ENCODE measurements around the gene CAAP1. TPM values are rescaled to one million over a fixed set of nuclear protein-coding genes. Genes with fewer than 3 reads are reported as not detected.

The CAAP1 gene
- polyA plus RNA-seq, 1 donor (not counting 4 experiments of a cell fraction or from before 2014, with no cell fraction given), result 14.4 TPM

GRCh38 chr9:26814799-26815198 is 77.8 kb downstream of the CAAP1 start:
- no peak overlapping the region for H3K9ac ChIP-seq (ENCODE audit: control insufficient read depth, extremely low read depth, insufficient read depth, low read length)
- no peak for DNase-seq (ENCODE audit: low read depth, low spot score)
- H3K9me1 ChIP-seq (ENCODE audit: control insufficient read depth, extremely low read depth, insufficient read depth, low read length), result no peaks in the 10 kb centered on the region
- dilution Hi-C loops (cut with MboI; ENCODE audit: extremely low pct_ligation_motif_present, low sequenced_read_pairs), result no loop called here
- peak; percentile 26 for FAIRE-seq
- no peaks in the 10 kb centered on the region for H3K9me3 ChIP-seq (ENCODE audit: control insufficient read depth, low read depth, low read length)
- no peaks in the 10 kb centered on the region for H4K20me1 ChIP-seq (ENCODE audit: control insufficient read depth, extremely low read depth, insufficient read depth, low read length)
- no peak overlapping the region for H3K4me2 ChIP-seq (ENCODE audit: control insufficient read depth, extremely low read depth, insufficient read depth, low read depth, low read length)
- no peak overlapping the region for H2AFZ ChIP-seq (ENCODE audit: control insufficient read depth, low read length)
- no peaks in the 10 kb centered on the region for H3K27me3 ChIP-seq (ENCODE audit: control insufficient read depth, extremely low read depth, insufficient read depth, low read length)
- no peaks in the 10 kb centered on the region for H3K36me3 ChIP-seq (ENCODE audit: control insufficient read depth in 2 of 2, extremely low read depth in 1 of 2, insufficient read depth in 2 of 2, low read length in 2 of 2)
- H3K4me3 ChIP-seq (ENCODE audit: control insufficient read depth in 2 of 3, extremely low read depth in 1 of 3, insufficient read depth in 2 of 3, low read depth in 1 of 3, low read length in 3 of 3), result no peak overlapping the region
- H3K27ac ChIP-seq (ENCODE audit: control insufficient read depth, insufficient read depth, low read length), result no peak overlapping the region
- peaks cover 3% of the 10 kb centered on the region for H3K4me1 ChIP-seq (ENCODE audit: control insufficient read depth, extremely low read depth, insufficient read depth, low read length)
- no peaks in the 10 kb centered on the region for H3K79me2 ChIP-seq (ENCODE audit: control insufficient read depth, insufficient read depth, low read length)
- TF ChIP-seq CTCF (optimal IDR thresholded peaks at IDR 0.05 in 1 of 3, IDR thresholded peaks at IDR 0.05 in 1 of 3, conservative IDR thresholded peaks at IDR 0.05 in 1 of 3; ENCODE audit: extremely low read depth in 1 of 3, insufficient read depth in 2 of 3, low read length in 3 of 3) (no peak), EZH2 (IDR thresholded peaks at IDR 0.05; ENCODE audit: low read length) (no peak)

- no peaks in the 10 kb centered on the region for H3K36me3 ChIP-seq (ENCODE audit: control insufficient read depth in 2 of 2, extremely low read depth in 1 of 2, insufficient read depth in 2 of 2, low read length in 2 of 2)
These were observed 79.4 kb downstream of the CAAP1 start for GRCh38 chr9:26813247-26813646.

More at GRCh38 chr9:26813247-26813646, 79.4 kb downstream of the CAAP1 start:
- Histone ChIP-seq H2AFZ (ENCODE audit: control insufficient read depth, low read length) (no peak overlapping the region), H3K9ac (ENCODE audit: control insufficient read depth, extremely low read depth, insufficient read depth, low read length) (no peak overlapping the region), H3K4me1 (ENCODE audit: control insufficient read depth, extremely low read depth, insufficient read depth, low read length) (peaks cover 6% of the 10 kb centered on the region), H4K20me1 (ENCODE audit: control insufficient read depth, extremely low read depth, insufficient read depth, low read length) (no peaks in the 10 kb centered on the region), H3K4me2 (ENCODE audit: control insufficient read depth, extremely low read depth, insufficient read depth, low read depth, low read length) (no peak overlapping the region), H3K79me2 (ENCODE audit: control insufficient read depth, insufficient read depth, low read length) (no peaks in the 10 kb centered on the region), H3K9me1 (ENCODE audit: control insufficient read depth, extremely low read depth, insufficient read depth, low read length) (no peaks in the 10 kb centered on the region), H3K27me3 (ENCODE audit: control insufficient read depth, extremely low read depth, insufficient read depth, low read length) (no peaks in the 10 kb centered on the region), H3K4me3 (ENCODE audit: control insufficient read depth in 2 of 3, extremely low read depth in 1 of 3, insufficient read depth in 2 of 3, low read depth in 1 of 3, low read length in 3 of 3) (no peak overlapping the region), H3K9me3 (ENCODE audit: control insufficient read depth, low read depth, low read length) (no peaks in the 10 kb centered on the region), H3K27ac (ENCODE audit: control insufficient read depth, insufficient read depth, low read length) (no peak overlapping the region)
- DNase-seq (ENCODE audit: low read depth, low spot score), result no peak
- dilution Hi-C loops (cut with MboI; ENCODE audit: extremely low pct_ligation_motif_present, low sequenced_read_pairs), result no loop called here
- TF ChIP-seq CTCF (optimal IDR thresholded peaks at IDR 0.05 in 1 of 3, IDR thresholded peaks at IDR 0.05 in 1 of 3, conservative IDR thresholded peaks at IDR 0.05 in 1 of 3; ENCODE audit: extremely low read depth in 1 of 3, insufficient read depth in 2 of 3, low read length in 3 of 3), result no peak
- no peak for TF ChIP-seq EZH2 (IDR thresholded peaks at IDR 0.05; ENCODE audit: low read length)
- FAIRE-seq, result no peak
